ENCODE data around the gene NOTCH4. TPM values are rescaled to one million over a fixed set of nuclear protein-coding genes. Genes with fewer than 3 reads are reported as not detected.
A peak's percentile ranks its signal among the peaks of the same experiment; 100 is the strongest.
"Not testable (repeated sequence)": the region's sequence is repeated elsewhere in the genome, so short reads cannot be mapped to it uniquely, and the experiment has no call there.

NOTCH4 gene
- total RNA-seq, 1 donor from 2014 or later: 2.5 TPM

GRCh38 chr6:32195652-32195901 lies 28.3 kb downstream of the NOTCH4 start:
- Mint-ChIP-seq H3K9me3 (no peaks in the 10 kb centered on the region), H3K27me3 (ENCODE audit: low read depth) (no peaks in the 10 kb centered on the region), H3K4me1 (peaks cover 50% of the 10 kb centered on the region), H3K36me3 (no peaks in the 10 kb centered on the region), H3K27ac (peak overlapping the region; percentile 100), H3K4me3 (peak overlapping the region; percentile 94)
- peak; percentile 100 for DNase-seq (ENCODE audit: low spot score in 2 of 2, unreplicated experiment in 2 of 2)
- peak; percentile 66 for TF ChIP-seq CTCF (IDR thresholded peaks at IDR 0.05; ENCODE audit: unreplicated experiment)

- H3K27ac Mint-ChIP-seq: peak overlapping the region; percentile 99
- H3K4me3 Mint-ChIP-seq: peak overlapping the region; percentile 94
- no peak for DNase-seq (ENCODE audit: low spot score in 2 of 2, unreplicated experiment in 2 of 2)
- TF ChIP-seq CTCF (IDR thresholded peaks at IDR 0.05; ENCODE audit: unreplicated experiment): no peak
- no peaks in the 10 kb centered on the region for H3K27me3 Mint-ChIP-seq (ENCODE audit: low read depth)
- no peaks in the 10 kb centered on the region for H3K9me3 Mint-ChIP-seq
- peaks cover 53% of the 10 kb centered on the region for H3K4me1 Mint-ChIP-seq
- no peaks in the 10 kb centered on the region for H3K36me3 Mint-ChIP-seq
Measured at GRCh38 chr6:32194825-32195651, 28.8 kb downstream of the NOTCH4 start.

GRCh38 chr6:32194388-32194787 lies 29.5 kb downstream of the NOTCH4 start:
- no peaks in the 10 kb centered on the region for H3K27me3 Mint-ChIP-seq (ENCODE audit: low read depth)
- H3K27ac Mint-ChIP-seq: peak overlapping the region; percentile 99
- peaks cover 53% of the 10 kb centered on the region for H3K4me1 Mint-ChIP-seq
- no peaks in the 10 kb centered on the region for H3K36me3 Mint-ChIP-seq
- DNase-seq (ENCODE audit: low spot score in 2 of 2, unreplicated experiment in 2 of 2): no peak
- no peaks in the 10 kb centered on the region for H3K9me3 Mint-ChIP-seq
- H3K4me3 Mint-ChIP-seq: peak overlapping the region; percentile 94
- TF ChIP-seq CTCF (IDR thresholded peaks at IDR 0.05; ENCODE audit: unreplicated experiment): no peak

GRCh38 chr6:32193096-32193495 lies 30.8 kb downstream of the NOTCH4 start:
- not testable (repeated sequence) for H3K9me3 Mint-ChIP-seq; H3K27me3 Mint-ChIP-seq (ENCODE audit: low read depth); H3K36me3 Mint-ChIP-seq; DNase-seq (ENCODE audit: low spot score in 2 of 2, unreplicated experiment in 2 of 2)
- peak overlapping the region; percentile 51 for H3K4me3 Mint-ChIP-seq
- H3K27ac Mint-ChIP-seq: peak overlapping the region; percentile 94
- H3K4me1 Mint-ChIP-seq: peaks cover 65% of the 10 kb centered on the region

- H3K27ac Mint-ChIP-seq: peak within 1 kb of the TSS; percentile 94
- H3K9me3 Mint-ChIP-seq: no peaks in the 10 kb centered on the region
- peak within 1 kb of the TSS; percentile 51 for H3K4me3 Mint-ChIP-seq
- DNase-seq (ENCODE audit: low spot score in 2 of 2, unreplicated experiment in 2 of 2): no peak
- no peak for TF ChIP-seq CTCF (IDR thresholded peaks at IDR 0.05; ENCODE audit: unreplicated experiment)
- H3K27me3 Mint-ChIP-seq (ENCODE audit: low read depth): no peaks in the 10 kb centered on the region
- peaks cover 2% of the 10 kb centered on the region for H3K36me3 Mint-ChIP-seq
- peaks cover 68% of the 10 kb centered on the region for H3K4me1 Mint-ChIP-seq
Measured at GRCh38 chr6:32192608-32193039, 31.2 kb downstream of the NOTCH4 start, which contains the start of gene GPSM3. TSS of gene GPSM3 (minus strand) at chr6:32192643. CDS start at chr6:32192513, 130 bp downstream.

GRCh38 chr6:32191696-32192607 lies 31.9 kb downstream of the NOTCH4 start:
- Mint-ChIP-seq H3K27me3 (ENCODE audit: low read depth) (no peaks in the 10 kb centered on the region), H3K27ac (peak overlapping the region; percentile 94), H3K4me1 (peaks cover 71% of the 10 kb centered on the region), H3K9me3 (no peaks in the 10 kb centered on the region), H3K36me3 (peaks cover 8% of the 10 kb centered on the region), H3K4me3 (peak overlapping the region; percentile 13)
- TF ChIP-seq CTCF (IDR thresholded peaks at IDR 0.05; ENCODE audit: unreplicated experiment): no peak
- no peak for DNase-seq (ENCODE audit: low spot score in 2 of 2, unreplicated experiment in 2 of 2)

Measured in mesothelial cell of epicardium (in vitro differentiated cells).